K562 (cell line): ENCODE measurements around the gene RPP21. TPM values are rescaled to one million over a fixed set of nuclear protein-coding genes. Genes with fewer than 3 reads are reported as not detected.

Experiments
- CC2D1A ChIP-seq: fragments of 450-650 bp; IDR thresholded peaks from 2 replicates; pipeline ENCODE4 v1.6.1; 2017; ENCODE audit warnings: mild to moderate bottlenecking
- MXD1 ChIP-seq: fragments of 250-450 bp; sonication (Bioruptor Pico); IDR thresholded peaks from 2 replicates; pipeline ENCODE4 v1.8.0; 2021; ENCODE audit warnings: borderline replicate concordance, mild to moderate bottlenecking, moderate library complexity; ENCODE audit not compliant: poor library complexity, severe bottlenecking
- NEUROD1 ChIP-seq: fragments of 150-350 bp; IDR thresholded peaks from 2 replicates; pipeline ENCODE4 v1.6.1; 2014; ENCODE audit warnings: borderline replicate concordance, low read length, low read depth; ENCODE audit not compliant: partially characterized antibody
- PHF20 ChIP-seq: fragments of 450-650 bp; IDR thresholded peaks from 2 replicates; pipeline ENCODE4 v1.6.1; 2018; ENCODE audit not compliant: partially characterized antibody
- RERE ChIP-seq: sonication (generic); formaldehyde crosslinking; IDR thresholded peaks from 2 replicates; pipeline ENCODE4 v1.8.0; 2023; ENCODE audit warnings: missing genetic modification reagents, mild to moderate bottlenecking, borderline replicate concordance
- RHOXF2B ChIP-seq: fragments of 250-450 bp; sonication (Bioruptor Pico); conservative IDR thresholded peaks from 2 replicates; pipeline ENCODE4 v1.5.1; 2021
- SRSF9 ChIP-seq: fragments of 200-400 bp; formaldehyde crosslinking; IDR thresholded peaks from 2 replicates; pipeline ENCODE4 v1.6.1; 2017; ENCODE audit warnings: low read depth, low read length, borderline replicate concordance
- TCFL5 ChIP-seq: fragments of 250-450 bp; sonication (Bioruptor Pico); conservative IDR thresholded peaks from 2 replicates; pipeline ENCODE4 v1.6.1; 2021; ENCODE audit warnings: mild to moderate bottlenecking, moderate library complexity, matching md5 sums
- TGIF2 ChIP-seq: sonication (generic); formaldehyde crosslinking; IDR thresholded peaks from 2 replicates; pipeline ENCODE4 v1.8.1; 2022; ENCODE audit warnings: mild to moderate bottlenecking, missing genetic modification reagents, moderate library complexity
- ZC3H11A ChIP-seq: IDR thresholded peaks from 2 replicates; pipeline ENCODE4 v1.6.1; 2012; ENCODE audit warnings: low read depth, low read length, improper control_type of control experiment
- polyA plus RNA-seq, 8 experiments: library from polyadenylated mRNA; depleted of rRNA in 4 of 8; stranded (reverse) in 5 of 8; unstranded in 3 of 8; fragments of >200 nt; fragmentation: Nextera tagmentation in 2 of 8; fragmentation: Illumina TruSeq in 1 of 8; extraction: Ambion mirVana in 2 of 8; extraction: Trizol in 1 of 8; gene quantifications; 2 replicates each; pipeline versions ENCODE4 v1.2.1 to v1.2.3, GENCODE V29; 2011 to 2014; ENCODE audit warnings: inconsistent platforms in 1 of 8, missing spikeins in 1 of 8
- total RNA-seq, 7 experiments: library from RNA; depleted of rRNA in 6 of 7; stranded (reverse); fragments of >200 nt in 6 of 7; fragmentation: Illumina TruSeq in 2 of 7; extraction: Trizol in 2 of 7; gene quantifications; 2 replicates each; pipeline versions ENCODE4 v1.2.1 to v1.2.3, GENCODE V29; 2011 to 2021; ENCODE audit warnings: low replicate concordance in 1 of 7
- TF ChIP-seq, protein P1 (sequence below): fragments of 450-650 bp; formaldehyde crosslinking; IDR thresholded peaks from 2 replicates; pipeline ENCODE4 v1.4.0; 2020; ENCODE audit warnings: mild to moderate bottlenecking, moderate library complexity
- TF ChIP-seq, protein P2 (sequence below): fragments of 450-650 bp; IDR thresholded peaks from 2 replicates; pipeline ENCODE4 v1.6.1; 2017; ENCODE audit warnings: antibody characterized with exemption
- TF ChIP-seq, protein P3 (sequence below): fragments of 450-650 bp; IDR thresholded peaks from 2 replicates; pipeline ENCODE4 v1.6.1; 2017; ENCODE audit warnings: mild to moderate bottlenecking, moderate library complexity
- TF ChIP-seq, protein P4 (sequence below): sonication (generic); formaldehyde crosslinking; IDR thresholded peaks from 2 replicates; pipeline ENCODE4 v1.8.0; 2022; ENCODE audit warnings: missing genetic modification reagents, mild to moderate bottlenecking, moderate library complexity, borderline replicate concordance

The RPP21 gene
- total and polyA plus RNA-seq, 9 of the 15 experiments (the other 6 are each of a cell fraction or from before 2014, with no cell fraction given) = 62.1 to 362 (median 166) TPM

DNA sequence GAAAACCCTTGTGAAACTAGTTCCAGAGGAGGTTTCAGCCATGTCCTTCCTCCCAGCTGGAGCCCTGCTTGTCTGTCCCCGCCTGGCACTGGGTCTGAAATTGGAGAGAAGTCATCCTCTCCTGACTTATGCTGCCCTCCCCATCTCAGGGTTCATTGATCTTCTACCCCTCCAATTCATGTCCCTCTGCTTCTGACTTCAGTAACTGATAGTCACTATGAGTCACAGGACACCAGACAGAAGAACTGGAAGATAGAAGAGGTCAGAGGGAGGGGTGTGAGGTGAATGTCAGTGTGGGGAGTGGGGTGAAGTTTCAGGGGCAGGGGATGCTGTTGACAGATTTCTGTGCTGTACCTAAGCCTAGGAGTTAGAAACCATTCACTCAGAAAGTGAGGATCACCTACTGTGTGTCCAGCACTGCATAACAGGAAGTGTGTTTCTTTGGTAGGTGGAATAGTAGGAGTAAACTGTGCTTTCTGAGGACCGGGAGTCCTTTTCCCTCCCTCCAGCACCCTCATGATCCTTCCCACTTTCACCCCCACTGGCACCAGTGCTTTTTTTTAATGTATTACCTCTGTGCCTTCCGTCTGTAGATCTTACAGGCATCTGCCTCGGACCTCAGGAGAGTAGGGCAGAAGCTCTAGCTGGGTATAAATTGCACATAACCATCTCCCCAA is 627 bp upstream of the RPP21 start (continued):
- TF ChIP-seq, protein P1, sequence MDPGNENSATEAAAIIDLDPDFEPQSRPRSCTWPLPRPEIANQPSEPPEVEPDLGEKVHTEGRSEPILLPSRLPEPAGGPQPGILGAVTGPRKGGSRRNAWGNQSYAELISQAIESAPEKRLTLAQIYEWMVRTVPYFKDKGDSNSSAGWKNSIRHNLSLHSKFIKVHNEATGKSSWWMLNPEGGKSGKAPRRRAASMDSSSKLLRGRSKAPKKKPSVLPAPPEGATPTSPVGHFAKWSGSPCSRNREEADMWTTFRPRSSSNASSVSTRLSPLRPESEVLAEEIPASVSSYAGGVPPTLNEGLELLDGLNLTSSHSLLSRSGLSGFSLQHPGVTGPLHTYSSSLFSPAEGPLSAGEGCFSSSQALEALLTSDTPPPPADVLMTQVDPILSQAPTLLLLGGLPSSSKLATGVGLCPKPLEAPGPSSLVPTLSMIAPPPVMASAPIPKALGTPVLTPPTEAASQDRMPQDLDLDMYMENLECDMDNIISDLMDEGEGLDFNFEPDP = no peak
- no peak for TF ChIP-seq TGIF2 (CRISPR knock-in tag)
- no peak for TF ChIP-seq PHF20
- TF ChIP-seq ZC3H11A = no peak
- peak; percentile 72 for TF ChIP-seq NEUROD1
- TF ChIP-seq, protein P2, sequence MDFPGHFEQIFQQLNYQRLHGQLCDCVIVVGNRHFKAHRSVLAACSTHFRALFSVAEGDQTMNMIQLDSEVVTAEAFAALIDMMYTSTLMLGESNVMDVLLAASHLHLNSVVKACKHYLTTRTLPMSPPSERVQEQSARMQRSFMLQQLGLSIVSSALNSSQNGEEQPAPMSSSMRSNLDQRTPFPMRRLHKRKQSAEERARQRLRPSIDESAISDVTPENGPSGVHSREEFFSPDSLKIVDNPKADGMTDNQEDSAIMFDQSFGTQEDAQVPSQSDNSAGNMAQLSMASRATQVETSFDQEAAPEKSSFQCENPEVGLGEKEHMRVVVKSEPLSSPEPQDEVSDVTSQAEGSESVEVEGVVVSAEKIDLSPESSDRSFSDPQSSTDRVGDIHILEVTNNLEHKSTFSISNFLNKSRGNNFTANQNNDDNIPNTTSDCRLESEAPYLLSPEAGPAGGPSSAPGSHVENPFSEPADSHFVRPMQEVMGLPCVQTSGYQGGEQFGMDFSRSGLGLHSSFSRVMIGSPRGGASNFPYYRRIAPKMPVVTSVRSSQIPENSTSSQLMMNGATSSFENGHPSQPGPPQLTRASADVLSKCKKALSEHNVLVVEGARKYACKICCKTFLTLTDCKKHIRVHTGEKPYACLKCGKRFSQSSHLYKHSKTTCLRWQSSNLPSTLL = no peak
- TF ChIP-seq, protein P3, sequence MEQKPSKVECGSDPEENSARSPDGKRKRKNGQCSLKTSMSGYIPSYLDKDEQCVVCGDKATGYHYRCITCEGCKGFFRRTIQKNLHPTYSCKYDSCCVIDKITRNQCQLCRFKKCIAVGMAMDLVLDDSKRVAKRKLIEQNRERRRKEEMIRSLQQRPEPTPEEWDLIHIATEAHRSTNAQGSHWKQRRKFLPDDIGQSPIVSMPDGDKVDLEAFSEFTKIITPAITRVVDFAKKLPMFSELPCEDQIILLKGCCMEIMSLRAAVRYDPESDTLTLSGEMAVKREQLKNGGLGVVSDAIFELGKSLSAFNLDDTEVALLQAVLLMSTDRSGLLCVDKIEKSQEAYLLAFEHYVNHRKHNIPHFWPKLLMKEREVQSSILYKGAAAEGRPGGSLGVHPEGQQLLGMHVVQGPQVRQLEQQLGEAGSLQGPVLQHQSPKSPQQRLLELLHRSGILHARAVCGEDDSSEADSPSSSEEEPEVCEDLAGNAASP = no peak
- no peak for TF ChIP-seq MXD1 (CRISPR knock-in tag)
- TF ChIP-seq SRSF9 = no peak
- TF ChIP-seq, protein P4, sequence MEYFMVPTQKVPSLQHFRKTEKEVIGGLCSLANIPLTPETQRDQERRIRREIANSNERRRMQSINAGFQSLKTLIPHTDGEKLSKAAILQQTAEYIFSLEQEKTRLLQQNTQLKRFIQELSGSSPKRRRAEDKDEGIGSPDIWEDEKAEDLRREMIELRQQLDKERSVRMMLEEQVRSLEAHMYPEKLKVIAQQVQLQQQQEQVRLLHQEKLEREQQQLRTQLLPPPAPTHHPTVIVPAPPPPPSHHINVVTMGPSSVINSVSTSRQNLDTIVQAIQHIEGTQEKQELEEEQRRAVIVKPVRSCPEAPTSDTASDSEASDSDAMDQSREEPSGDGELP = peak; percentile 37; the same call in 1 of the 2 replicates
- no peak for TF ChIP-seq RERE (CRISPR knock-in tag)
- TF ChIP-seq CC2D1A = no peak
- TF ChIP-seq RHOXF2B (CRISPR knock-in tag) = no peak
- no peak for TF ChIP-seq TCFL5 (CRISPR knock-in tag)
